Measurements from ENCODE around the gene POFUT1. TPM values are rescaled to one million over a fixed set of nuclear protein-coding genes. Genes with fewer than 3 reads are reported as not detected.
"Not testable (repeated sequence)": the region's sequence is repeated elsewhere in the genome, so short reads cannot be mapped to it uniquely, and the experiment has no call there.

POFUT1 gene
- total RNA-seq, 1 donor from 2014 or later: 37.7 TPM

DNA sequence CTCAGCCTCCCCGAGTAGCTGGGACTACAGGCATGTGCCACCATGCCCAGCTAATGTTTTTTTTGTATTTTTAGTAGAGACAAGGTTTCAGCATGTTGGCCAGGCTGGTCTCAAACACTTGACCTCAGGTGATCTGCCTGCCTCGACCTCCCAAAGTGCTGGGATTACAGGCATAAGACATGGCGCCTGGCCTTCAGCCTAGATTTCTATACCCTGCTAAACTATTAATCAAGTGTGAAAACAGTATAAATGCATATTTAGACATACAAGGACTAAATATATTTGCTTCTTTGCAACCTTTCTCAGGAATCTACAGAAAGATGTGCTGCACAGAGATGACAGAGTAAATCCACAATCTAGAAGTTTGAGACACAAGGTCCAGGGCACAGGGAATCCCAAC lies 67.5 kb downstream of the POFUT1 start:
- DNase-seq (ENCODE audit: low read depth, low spot score): not testable (repeated sequence)

DNA sequence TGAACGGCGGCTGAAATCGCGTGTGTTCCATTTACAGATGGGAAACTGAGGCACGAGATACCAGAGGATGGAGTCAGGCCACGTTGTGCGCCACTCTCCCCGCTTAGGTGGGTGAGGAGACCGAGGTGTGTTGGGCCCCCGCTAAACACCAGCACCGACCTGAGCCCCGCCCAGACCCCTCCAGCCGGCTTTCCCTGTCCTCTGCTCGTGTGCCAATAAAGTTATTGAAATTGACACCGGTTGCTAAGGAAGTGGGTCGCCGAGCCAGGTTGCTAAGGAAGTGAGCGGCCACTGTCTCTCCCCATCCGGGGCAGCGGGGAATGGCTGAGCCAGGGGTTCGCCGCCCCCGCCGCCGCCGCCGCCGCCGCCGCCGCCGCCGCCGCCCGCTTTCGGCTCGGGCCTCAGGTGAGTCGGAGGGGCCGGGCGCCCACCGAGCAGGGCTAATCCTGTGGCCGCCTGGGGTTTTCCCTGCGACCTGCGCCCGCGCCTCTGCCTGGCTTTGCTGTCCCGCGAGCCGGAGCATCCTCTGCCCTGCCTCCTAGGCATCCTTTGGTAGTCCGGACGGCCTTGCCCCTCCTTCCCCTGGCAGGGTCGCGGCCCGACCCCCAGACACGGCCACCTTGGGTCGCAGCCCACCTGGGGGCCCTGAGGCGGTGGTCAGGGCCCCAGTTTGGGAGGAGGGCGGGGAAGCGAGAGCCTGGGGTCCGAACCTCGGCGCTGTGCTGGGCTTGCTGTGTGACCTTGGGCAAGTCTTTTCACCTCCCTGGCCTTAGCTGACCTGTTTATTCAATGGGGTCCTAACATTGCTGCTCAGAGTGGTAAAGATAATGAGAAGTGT lies 69.9 kb downstream of the POFUT1 start, which contains the start of gene KIF3B:
TSS of gene KIF3B (plus strand) at position 291 of the 838 bp plus-strand sequence. CDS start 32,127 bp downstream, outside the sequence.
- peak; percentile 58 for DNase-seq (ENCODE audit: low read depth, low spot score)

DNA sequence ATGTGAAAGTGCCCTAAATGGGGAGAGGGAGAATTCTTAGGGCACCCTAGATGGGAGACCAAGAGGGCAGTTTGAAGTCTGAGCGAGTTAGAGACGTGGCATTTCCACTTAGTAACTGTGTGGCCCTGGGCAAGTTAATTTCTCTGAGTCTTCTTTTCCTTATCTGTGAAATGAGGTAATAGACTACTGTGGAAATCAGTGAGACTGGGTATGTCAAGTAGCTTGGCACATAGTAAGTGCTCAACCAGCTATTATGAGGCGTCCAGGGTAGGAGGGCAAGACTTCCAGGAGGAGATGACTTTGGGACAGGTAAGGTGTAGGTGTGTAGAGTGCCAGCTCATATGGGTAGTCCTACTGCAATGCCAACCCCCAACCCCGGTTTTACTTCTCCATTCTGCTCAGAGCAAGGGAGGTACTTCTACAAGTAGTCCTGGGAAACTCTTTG lies 70.5 kb downstream of the POFUT1 start:
- no peak for DNase-seq (ENCODE audit: low read depth, low spot score)

DNA sequence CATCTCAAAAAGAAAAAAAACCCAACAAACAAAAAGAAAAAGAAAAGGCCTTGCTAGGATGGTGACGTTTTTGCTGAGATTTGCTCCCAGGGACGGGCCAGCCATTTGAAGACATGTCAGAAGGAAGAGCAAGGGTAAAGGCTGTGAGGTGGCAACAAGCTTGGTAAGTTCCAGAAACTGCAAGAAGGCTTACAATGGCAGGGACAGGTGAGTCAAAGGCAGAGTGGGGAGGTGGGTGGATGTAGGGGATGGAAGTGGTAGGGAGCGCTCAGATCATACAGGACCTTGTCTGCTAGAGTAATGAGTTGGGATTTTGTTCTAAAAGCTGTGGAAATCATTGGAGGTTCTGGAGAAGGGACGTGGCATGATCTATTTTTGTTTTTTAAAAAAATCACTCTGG lies 74.0 kb downstream of the POFUT1 start:
- no peak for DNase-seq (ENCODE audit: low read depth, low spot score)

DNA sequence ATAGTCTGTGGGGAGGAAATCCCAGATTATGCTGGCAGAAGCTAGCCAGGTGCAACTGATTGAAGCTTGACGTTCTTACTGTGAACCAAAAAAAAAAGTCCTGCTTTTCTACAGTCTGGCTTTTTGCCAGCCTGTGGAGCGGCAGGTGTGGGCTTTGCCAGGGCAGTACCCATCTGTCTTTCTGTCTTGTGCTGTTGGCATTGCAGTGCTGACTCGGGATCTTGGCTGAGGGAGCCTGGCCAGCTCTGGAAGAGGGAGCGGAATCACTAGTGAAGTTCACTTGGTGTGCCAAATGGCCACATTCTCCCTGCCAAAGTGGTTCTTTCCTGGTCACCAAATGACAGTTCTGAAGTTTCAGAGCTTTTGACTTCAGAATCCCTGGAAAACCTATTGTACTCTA lies 74.8 kb downstream of the POFUT1 start:
- no peak for DNase-seq (ENCODE audit: low read depth, low spot score)

DNA sequence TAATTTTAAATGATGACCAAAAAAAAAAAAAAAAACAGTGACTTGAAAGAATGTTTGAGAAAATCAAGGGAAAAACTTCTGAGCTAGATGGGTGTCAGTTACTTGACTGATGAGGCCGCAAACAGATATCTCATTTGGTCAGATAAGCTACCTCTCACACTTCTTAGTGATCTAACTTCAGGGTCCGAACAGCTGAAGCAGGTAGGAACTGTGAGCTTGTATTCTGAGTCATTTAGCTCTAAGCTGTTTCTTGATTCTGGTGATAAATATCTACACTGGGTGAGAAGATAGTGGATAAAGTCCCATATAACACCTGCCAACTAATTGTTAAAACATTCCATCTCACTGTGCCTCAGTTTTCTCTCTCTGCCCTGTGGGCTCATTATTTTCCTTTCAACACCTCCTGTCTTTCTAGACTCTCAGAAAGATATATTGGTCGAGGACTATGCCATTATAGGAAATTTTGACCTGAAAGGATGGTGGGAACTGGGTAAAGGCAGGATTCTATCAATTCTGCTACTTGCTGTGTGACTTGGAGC lies 77.5 kb downstream of the POFUT1 start:
- DNase-seq (ENCODE audit: low read depth, low spot score): no peak

DNA sequence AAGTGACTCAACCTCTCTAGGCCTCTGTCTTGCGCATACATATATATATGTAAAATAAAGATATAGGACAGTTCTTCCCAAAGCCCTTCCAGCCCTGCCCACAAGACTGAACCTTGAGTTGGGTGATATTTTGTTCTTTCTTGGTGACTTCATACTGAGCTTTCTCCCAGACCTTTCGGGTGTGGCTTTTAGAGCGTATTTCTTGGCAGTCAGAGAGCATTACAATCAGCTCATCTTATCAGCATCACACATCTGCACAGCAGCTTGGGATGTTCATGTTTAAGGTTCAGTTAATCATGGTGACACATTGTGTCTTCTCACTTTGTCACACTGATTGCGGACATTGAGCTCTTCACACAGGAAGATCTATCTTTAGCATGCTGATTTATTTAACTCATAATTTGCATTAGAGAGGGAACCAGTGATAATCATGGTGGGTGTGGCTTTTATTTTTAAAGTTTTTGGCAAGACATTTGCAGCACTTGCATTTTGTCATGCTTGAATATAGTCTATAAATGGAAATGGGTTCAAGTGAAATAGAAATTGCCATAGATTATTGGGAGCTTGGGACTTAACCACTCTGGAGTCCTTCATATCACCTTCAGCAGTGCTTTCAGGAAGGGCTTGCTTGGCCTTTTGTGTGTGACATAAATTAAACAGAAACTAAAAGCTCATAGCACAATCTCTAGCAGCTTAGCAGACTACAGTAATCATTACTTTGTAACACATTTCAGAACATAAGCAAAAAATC lies 78.1 kb downstream of the POFUT1 start:
- DNase-seq (ENCODE audit: low read depth, low spot score): no peak

DNA sequence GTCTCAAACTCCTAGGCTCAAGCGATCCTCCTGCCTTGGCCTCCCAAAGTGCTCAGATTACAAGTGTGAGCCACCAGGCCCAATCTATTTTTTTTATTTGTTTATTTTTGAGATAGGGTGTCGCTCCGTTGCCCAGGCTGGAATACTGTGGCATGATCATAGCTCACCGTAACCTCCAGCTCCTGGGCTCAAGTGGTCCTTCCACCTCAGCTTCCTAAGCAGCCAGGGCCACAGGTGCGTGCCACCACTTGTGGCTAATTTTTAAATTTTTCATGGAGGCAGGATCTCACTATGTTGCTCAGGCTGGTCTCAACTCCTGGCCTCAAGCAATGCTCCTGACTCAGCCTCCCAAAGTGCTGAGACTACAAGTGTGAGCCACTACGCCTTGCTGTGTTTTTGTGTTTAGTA lies 79.6 kb downstream of the POFUT1 start:
- DNase-seq (ENCODE audit: low read depth, low spot score): no peak

Other genes with a start within 250 kb of the POFUT1 start
- gene XKR7, start 239.7 kb upstream of the POFUT1 start, total RNA-seq: not detected in 2 replicates
- gene CCM2L, start 197.4 kb upstream of the POFUT1 start, total RNA-seq: 6.4 and 10.3 TPM in 2 replicates
- gene HCK, start 155.6 kb upstream of the POFUT1 start, total RNA-seq: not detected in 2 replicates
- 24.4 and 32.5 TPM in 2 replicates for gene TM9SF4, start 98.2 kb upstream of the POFUT1 start, total RNA-seq
- 2.0 and 2.6 TPM in 2 replicates for gene PLAGL2, start 137 bp upstream of the POFUT1 start, total RNA-seq
- gene KIF3B, start 69.8 kb downstream of the POFUT1 start, total RNA-seq: 31.6 and 34.3 TPM in 2 replicates
- 30.7 and 38.5 TPM in 2 replicates for gene ASXL1, start 150.5 kb downstream of the POFUT1 start, total RNA-seq